HEK293 (cell line): ENCODE results near the gene EFNA2.

Source experiments
- CTCF ChIA-PET: fragments of 350-600 bp; formaldehyde crosslinking; extraction: SDS; loops from one replicate; lab custom pipeline; 2021; ENCODE audit warnings: antibody characterized with exemption; lab: Yijun Ruan, JAX
- POLR2A ChIA-PET: fragments of 300-600 bp; formaldehyde crosslinking; extraction: SDS; loops from one replicate; lab custom pipeline; 2020; ENCODE audit warnings: antibody characterized with exemption, inconsistent platforms; lab: Yijun Ruan, JAX
- H3K27ac ChIP-seq: fragments of 200-500 bp; sonication (Bioruptor generic); 2 replicates; pipeline ENCODE4 v1.5.1; 2014; ENCODE audit warnings: low read depth, low read length, control low read depth, inconsistent platforms; ENCODE audit errors: extremely low read depth
- H3K36me3 ChIP-seq, 2 experiments: fragments of 200-500 bp in 1 of 2; sonication (Bioruptor generic) in 1 of 2; 1 replicate in 1 of 2; 2 replicates in 1 of 2; pipeline ENCODE4 v1.5.1; 2014 to 2017; ENCODE audit warnings: inconsistent platforms in 2 of 2, low read length in 2 of 2; ENCODE audit not compliant: control insufficient read depth in 2 of 2, insufficient read depth in 1 of 2
- H3K4me1 ChIP-seq: fragments of 200-500 bp; sonication (Bioruptor generic); 2 replicates; pipeline ENCODE4 v1.5.1; 2014; ENCODE audit warnings: mild to moderate bottlenecking, low read length, inconsistent platforms; ENCODE audit not compliant: control insufficient read depth, insufficient read depth
- H3K4me3 ChIP-seq: 2 replicates; pipeline ENCODE4 v1.5.1; 2011; ENCODE audit warnings: low read depth, mild to moderate bottlenecking, control low read depth, low read length, moderate library complexity
- H3K9me3 ChIP-seq: fragments of 200-500 bp; sonication (Bioruptor generic); 2 replicates; pipeline ENCODE4 v1.5.1; 2014; ENCODE audit warnings: low read depth, low read length, inconsistent platforms; ENCODE audit not compliant: control insufficient read depth, insufficient read depth
- BCL11B ChIP-seq: fragments of 450-650 bp; formaldehyde crosslinking; IDR thresholded peaks from 2 replicates; pipeline ENCODE4 v1.5.1; 2016; ENCODE audit warnings: low read depth, missing biosample characterization, missing genetic modification characterization
- HIC1 ChIP-seq: fragments of 450-650 bp; formaldehyde crosslinking; IDR thresholded peaks from 2 replicates; pipeline ENCODE4 v1.5.1; 2016; ENCODE audit warnings: missing biosample characterization, missing genetic modification characterization
- IKZF3 ChIP-seq: fragments of 450-650 bp; IDR thresholded peaks from 2 replicates; pipeline ENCODE4 v1.5.0; 2018; ENCODE audit warnings: missing biosample characterization, mild to moderate bottlenecking, missing genetic modification characterization, moderate library complexity
- KLF17 ChIP-seq: fragments of 450-650 bp; formaldehyde crosslinking; IDR thresholded peaks from 2 replicates; pipeline ENCODE4 v1.5.1; 2016; ENCODE audit warnings: missing biosample characterization, missing genetic modification characterization
- KLF8 ChIP-seq: fragments of 450-650 bp; formaldehyde crosslinking; IDR thresholded peaks from 2 replicates; pipeline ENCODE4 v1.5.1; 2016; ENCODE audit warnings: missing biosample characterization, missing genetic modification characterization
- PATZ1 ChIP-seq: fragments of 450-650 bp; formaldehyde crosslinking; IDR thresholded peaks from 2 replicates; pipeline ENCODE4 v1.5.1; 2016; ENCODE audit warnings: missing biosample characterization, missing genetic modification characterization
- WT1 ChIP-seq: fragments of 450-650 bp; formaldehyde crosslinking; IDR thresholded peaks from 2 replicates; pipeline ENCODE4 v1.5.1; 2016; ENCODE audit warnings: missing biosample characterization, missing genetic modification characterization
- ZBTB21 ChIP-seq: fragments of 450-650 bp; formaldehyde crosslinking; IDR thresholded peaks from 2 replicates; pipeline ENCODE4 v1.5.1; 2017; ENCODE audit warnings: missing biosample characterization, missing genetic modification characterization
- ZFP69B ChIP-seq: fragments of 450-650 bp; formaldehyde crosslinking; IDR thresholded peaks from 2 replicates; pipeline ENCODE4 v1.5.1; 2016; ENCODE audit warnings: missing biosample characterization, missing genetic modification characterization
- ZNF18 ChIP-seq: fragments of 450-650 bp; formaldehyde crosslinking; IDR thresholded peaks from 2 replicates; pipeline ENCODE4 v1.5.1; 2016; ENCODE audit warnings: missing biosample characterization, missing genetic modification characterization
- ZNF366 ChIP-seq: fragments of 450-650 bp; formaldehyde crosslinking; conservative IDR thresholded peaks from 2 replicates; pipeline ENCODE4 v1.5.1; 2016; ENCODE audit warnings: missing biosample characterization, missing genetic modification characterization
- ZNF398 ChIP-seq: fragments of 450-650 bp; formaldehyde crosslinking; IDR thresholded peaks from 2 replicates; pipeline ENCODE4 v1.5.1; 2017; ENCODE audit warnings: missing biosample characterization, missing genetic modification characterization
- ZNF670 ChIP-seq: fragments of 450-650 bp; formaldehyde crosslinking; IDR thresholded peaks from 2 replicates; pipeline ENCODE4 v1.5.1; 2016; ENCODE audit warnings: missing biosample characterization, missing genetic modification characterization, low read depth

Gene EFNA2

GRCh38 chr19:1282588-1283206 lies 3.0 kb upstream of the EFNA2 start:
- H3K4me1 ChIP-seq: peaks cover 5% of the 10 kb centered on the region
- CTCF ChIA-PET: interaction anchor here (1.5 kb wide), 1 partner anchor 38 kb away, joined by 5 read pairs; no protein-coding TSS in a partner anchor
- peak; percentile 69 for TF ChIP-seq IKZF3 (tag by site-specific recombination)
- TF ChIP-seq KLF8 (tag by site-specific recombination): 0 out of 2 replicates have a peak, but pooled peaks have one; percentile 16
- peak; percentile 72 for TF ChIP-seq ZNF366 (tag by site-specific recombination)
- 0 out of 2 replicates have a peak, but pooled peaks have one; percentile 24 for TF ChIP-seq ZNF18
- TF ChIP-seq HIC1 (tag by site-specific recombination): 0 out of 2 replicates have a peak, but pooled peaks have one; percentile 6
- TF ChIP-seq BCL11B (tag by site-specific recombination): peak; percentile 73
- peak; percentile 28; the same call in 1 of the 2 replicates for TF ChIP-seq ZNF398 (tag by site-specific recombination)
- TF ChIP-seq ZNF670: no peak
- peak; percentile 31; the same call in 1 of the 2 replicates for TF ChIP-seq KLF17 (tag by site-specific recombination)
- TF ChIP-seq WT1 (tag by site-specific recombination): 0 out of 2 replicates have a peak, but pooled peaks have one; percentile 47
- no peak for TF ChIP-seq ZFP69B (tag by site-specific recombination)
- peak; percentile 33; the same call in 1 of the 2 replicates for TF ChIP-seq PATZ1 (tag by site-specific recombination)
- TF ChIP-seq ZBTB21 (tag by site-specific recombination): no peak
- H3K9me3 ChIP-seq: no peaks in the 10 kb centered on the region
- POLR2A ChIA-PET: interaction anchor here (0.6 to 3.3 kb wide), 4 partner anchors 9 to 166 kb away, joined by 3 to 25 read pairs (median 5); partner anchors contain the start of gene CIRBP
- peaks cover 0 to 24% of the 10 kb centered on the region in 2 experiments; a peak in 1 of 3 replicates for H3K36me3 ChIP-seq
- no peak overlapping the region for H3K27ac ChIP-seq
- no peak overlapping the region for H3K4me3 ChIP-seq
